ENCODE data around the gene PRSS21. TPM values are rescaled to one million over a fixed set of nuclear protein-coding genes. Genes with fewer than 3 reads are reported as not detected.

The PRSS21 gene
- total RNA-seq, 2 donors from 2014 or later = not detected

- DNase-seq (ENCODE audit: low spot score) = peak; percentile 74
- intact Hi-C loops (cut with DNase I) = no loop called here
Measured at GRCh38 chr16:2799205-2799858, 17.7 kb upstream of the PRSS21 start.

- intact Hi-C loops (cut with DNase I) = no loop called here
- DNase-seq (ENCODE audit: low spot score) = peak; percentile 10
Measured at GRCh38 chr16:2799859-2800226, 17.2 kb upstream of the PRSS21 start.

GRCh38 chr16:2803545-2804195 lies 13.4 kb upstream of the PRSS21 start:
- intact Hi-C loops (cut with DNase I) = no loop called here

GRCh38 chr16:2804728-2805127 lies 12.3 kb upstream of the PRSS21 start:
- intact Hi-C loops (cut with DNase I) = no loop called here
- no peak for DNase-seq (ENCODE audit: low spot score)

More at GRCh38 chr16:2803545-2804195, 13.4 kb upstream of the PRSS21 start:
- DNase-seq (ENCODE audit: low spot score) = no peak

GRCh38 chr16:2806286-2806685 lies 10.8 kb upstream of the PRSS21 start:
- intact Hi-C loops (cut with DNase I) = no loop called here

GRCh38 chr16:2808181-2808580 lies 8.9 kb upstream of the PRSS21 start:
- peak; percentile 50 for DNase-seq (ENCODE audit: low spot score)

More at GRCh38 chr16:2806286-2806685, 10.8 kb upstream of the PRSS21 start:
- DNase-seq (ENCODE audit: low spot score) = peak; percentile 9

GRCh38 chr16:2809149-2809760 lies 7.8 kb upstream of the PRSS21 start:
- intact Hi-C loops (cut with DNase I) = no loop called here
- no peak for DNase-seq (ENCODE audit: low spot score)

More at GRCh38 chr16:2808181-2808580, 8.9 kb upstream of the PRSS21 start:
- intact Hi-C loops (cut with DNase I) = no loop called here

- peak; percentile 58 for DNase-seq (ENCODE audit: low spot score)
- intact Hi-C loops (cut with DNase I) = loop anchor here in 1 of 2 donors (5.0 kb wide), 1 partner anchor 332 kb away; no protein-coding TSS in a partner anchor
Measured at GRCh38 chr16:2810651-2811050, 6.4 kb upstream of the PRSS21 start.

GRCh38 chr16:2811703-2812471 lies 5.2 kb upstream of the PRSS21 start:
- intact Hi-C loops (cut with DNase I) = loop anchor here in 1 of 2 donors (5.0 kb wide), 1 partner anchor 330 kb away; no protein-coding TSS in a partner anchor
- peak; percentile 61 for DNase-seq (ENCODE audit: low spot score)

- peak; percentile 38 for DNase-seq (ENCODE audit: low spot score)
- intact Hi-C loops (cut with DNase I) = loop anchor here in 1 of 2 donors (5.0 kb wide), 1 partner anchor 329 kb away; no protein-coding TSS in a partner anchor
Measured at GRCh38 chr16:2813771-2814221, 3.2 kb upstream of the PRSS21 start.

GRCh38 chr16:2814551-2815298 lies 2.3 kb upstream of the PRSS21 start:
- intact Hi-C loops (cut with DNase I) = loop anchor here in 1 of 2 donors (5.0 kb wide), 1 partner anchor 328 kb away; no protein-coding TSS in a partner anchor

GRCh38 chr16:2815299-2815771 lies 1.7 kb upstream of the PRSS21 start:
- peak; percentile 66 for DNase-seq (ENCODE audit: low spot score)
- intact Hi-C loops (cut with DNase I) = no loop called here

More at GRCh38 chr16:2814551-2815298, 2.3 kb upstream of the PRSS21 start:
- DNase-seq (ENCODE audit: low spot score) = peak; percentile 73

- DNase-seq (ENCODE audit: low spot score) = peak; percentile 78
Measured at GRCh38 chr16:2817340-2818271, 569 bp downstream of the PRSS21 start.

GRCh38 chr16:2818272-2818876 lies 1.3 kb downstream of the PRSS21 start:
- intact Hi-C loops (cut with DNase I) = no loop called here
- peak; percentile 43 for DNase-seq (ENCODE audit: low spot score)

More at GRCh38 chr16:2817340-2818271, 569 bp downstream of the PRSS21 start:
- intact Hi-C loops (cut with DNase I) = no loop called here

GRCh38 chr16:2819179-2819938 lies 2.3 kb downstream of the PRSS21 start:
- peak; percentile 51 for DNase-seq (ENCODE audit: low spot score)

More at GRCh38 chr16:2819179-2819938, 2.3 kb downstream of the PRSS21 start:
- intact Hi-C loops (cut with DNase I) = no loop called here
